RWPE2 (cell line): ENCODE results near the gene PTPN14.
"Not testable (repeated sequence)": the region's sequence is repeated elsewhere in the genome, so short reads cannot be mapped to it uniquely, and the experiment has no call there.

Source experiments
- ATAC-seq: fragments of 200-7000 bp; cut with Tn5 transposase; 3 replicates; pipeline ENCODE4 v1.9.1; 2021; ENCODE audit warnings: low read depth
- DNase-seq: peaks from one replicate; pipeline ENCODE4 v3.0.0-alpha.2; 2020; ENCODE audit warnings: low spot score
- H3K27ac ChIP-seq: fragments of 450-650 bp; 2 replicates; pipeline ENCODE4 v1.5.1; 2017; ENCODE audit warnings: mild to moderate bottlenecking; ENCODE audit not compliant: poor library complexity, severe bottlenecking
- H3K27me3 ChIP-seq: fragments of 250-450 bp; sonication (Bioruptor Pico); 2 replicates; pipeline ENCODE4 v1.5.1; 2021; ENCODE audit warnings: mild to moderate bottlenecking, moderate library complexity; ENCODE audit not compliant: insufficient read depth, poor library complexity, severe bottlenecking
- H3K36me3 ChIP-seq: fragments of 250-450 bp; sonication (Bioruptor Pico); 2 replicates; pipeline ENCODE4 v1.5.1; 2020; ENCODE audit warnings: low read depth, mild to moderate bottlenecking, moderate library complexity
- H3K4me1 ChIP-seq: fragments of 250-450 bp; sonication (Bioruptor Pico); 2 replicates; pipeline ENCODE4 v1.5.1; 2021; ENCODE audit warnings: mild to moderate bottlenecking, moderate library complexity; ENCODE audit not compliant: insufficient read depth, poor library complexity, severe bottlenecking
- H3K4me3 ChIP-seq: fragments of 250-450 bp; sonication (Bioruptor Pico); 2 replicates; pipeline ENCODE4 v1.5.1; 2021; ENCODE audit warnings: mild to moderate bottlenecking, moderate library complexity; ENCODE audit not compliant: severe bottlenecking
- H3K9me3 ChIP-seq: fragments of 250-450 bp; sonication (Bioruptor Pico); 2 replicates; pipeline ENCODE4 v1.5.1; 2021; ENCODE audit warnings: mild to moderate bottlenecking, moderate library complexity; ENCODE audit not compliant: severe bottlenecking
- TF ChIP-seq, protein P1 (sequence below): fragments of 450-650 bp; IDR thresholded peaks from one replicate; pipeline ENCODE4 v1.5.1; 2017; ENCODE audit warnings: mild to moderate bottlenecking, moderate library complexity; ENCODE audit not compliant: poor library complexity, severe bottlenecking

PTPN14 gene

DNA sequence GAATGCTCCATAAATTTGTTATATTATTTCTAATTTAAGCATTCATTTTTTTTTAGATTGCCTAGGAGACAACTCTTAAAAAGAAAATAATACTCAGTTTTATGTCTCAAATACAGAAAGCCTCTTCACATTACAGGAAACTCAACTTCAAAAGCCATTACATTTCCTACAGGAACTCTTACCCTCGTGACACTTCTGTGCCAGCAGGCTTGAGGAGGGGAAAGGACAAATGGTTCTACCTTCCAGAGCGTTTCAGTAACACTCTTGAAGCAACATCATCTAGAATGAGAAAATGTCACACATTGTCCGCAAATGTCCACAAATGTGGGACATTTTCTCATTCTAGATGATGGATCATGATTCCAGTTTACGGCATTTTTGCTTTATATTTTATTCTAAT, 51.7 kb downstream of the PTPN14 start:
- H3K4me1 ChIP-seq, result peaks cover 38% of the 10 kb centered on the region

DNA sequence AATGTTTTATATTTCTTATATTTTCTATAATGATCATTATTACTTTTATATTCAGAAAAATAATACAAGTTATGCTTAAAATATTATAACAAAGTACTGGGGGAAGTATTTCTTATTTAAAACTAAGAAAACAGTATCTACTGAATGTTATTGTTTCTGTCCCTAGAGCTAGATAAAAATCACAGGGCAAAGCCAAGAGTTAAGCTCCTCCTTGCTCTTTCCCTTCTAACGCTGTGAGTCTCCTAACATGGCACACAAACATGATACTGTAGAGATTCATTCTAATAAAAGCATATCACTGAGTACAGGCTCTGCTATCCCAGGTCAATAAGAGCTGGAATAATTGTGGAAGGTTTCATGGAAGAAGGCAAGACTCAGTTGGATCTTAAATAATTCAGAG, 53.4 kb downstream of the PTPN14 start:
- peaks cover 42% of the 10 kb centered on the region for H3K4me1 ChIP-seq
- TF ChIP-seq, protein P1, sequence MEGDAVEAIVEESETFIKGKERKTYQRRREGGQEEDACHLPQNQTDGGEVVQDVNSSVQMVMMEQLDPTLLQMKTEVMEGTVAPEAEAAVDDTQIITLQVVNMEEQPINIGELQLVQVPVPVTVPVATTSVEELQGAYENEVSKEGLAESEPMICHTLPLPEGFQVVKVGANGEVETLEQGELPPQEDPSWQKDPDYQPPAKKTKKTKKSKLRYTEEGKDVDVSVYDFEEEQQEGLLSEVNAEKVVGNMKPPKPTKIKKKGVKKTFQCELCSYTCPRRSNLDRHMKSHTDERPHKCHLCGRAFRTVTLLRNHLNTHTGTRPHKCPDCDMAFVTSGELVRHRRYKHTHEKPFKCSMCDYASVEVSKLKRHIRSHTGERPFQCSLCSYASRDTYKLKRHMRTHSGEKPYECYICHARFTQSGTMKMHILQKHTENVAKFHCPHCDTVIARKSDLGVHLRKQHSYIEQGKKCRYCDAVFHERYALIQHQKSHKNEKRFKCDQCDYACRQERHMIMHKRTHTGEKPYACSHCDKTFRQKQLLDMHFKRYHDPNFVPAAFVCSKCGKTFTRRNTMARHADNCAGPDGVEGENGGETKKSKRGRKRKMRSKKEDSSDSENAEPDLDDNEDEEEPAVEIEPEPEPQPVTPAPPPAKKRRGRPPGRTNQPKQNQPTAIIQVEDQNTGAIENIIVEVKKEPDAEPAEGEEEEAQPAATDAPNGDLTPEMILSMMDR, result no peak
- DNase-seq (no peak), ATAC-seq (no peak)
- H3K27ac ChIP-seq, result no peak overlapping the region
- H3K36me3 ChIP-seq, result 0 out of 2 replicates have a peak, but pooled peaks cover 3% of the 10 kb centered on the region
- H3K4me3 ChIP-seq, result no peak overlapping the region
- no peaks in the 10 kb centered on the region for H3K9me3 ChIP-seq
- no peaks in the 10 kb centered on the region for H3K27me3 ChIP-seq

More for the DNA sequence above, 51.7 kb downstream of the PTPN14 start:
- no peaks in the 10 kb centered on the region for H3K9me3 ChIP-seq
- no peaks in the 10 kb centered on the region for H3K27me3 ChIP-seq
- DNase-seq (no peak), ATAC-seq (no peak)
- no peak overlapping the region for H3K27ac ChIP-seq
- TF ChIP-seq, protein P1, result no peak
- no peaks in the 10 kb centered on the region for H3K36me3 ChIP-seq
- no peak overlapping the region for H3K4me3 ChIP-seq

DNA sequence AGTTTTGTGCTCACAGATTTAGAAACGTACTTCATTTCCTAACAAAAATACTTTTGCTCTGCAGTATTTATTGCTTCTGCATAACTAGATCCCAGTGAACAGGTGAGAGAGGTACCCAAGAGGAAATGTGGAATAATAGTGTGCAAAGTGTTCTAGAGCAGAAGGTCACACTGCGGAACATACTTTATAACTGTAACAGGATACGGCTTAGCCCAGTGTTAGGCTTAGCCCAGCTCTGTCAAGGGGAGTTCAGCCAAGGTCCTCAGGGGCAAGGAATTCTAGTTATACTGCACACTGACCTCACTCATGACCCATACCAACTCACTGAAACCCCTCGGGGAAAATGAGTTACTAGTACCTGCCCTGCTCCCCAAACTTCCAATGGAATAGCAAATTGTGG, 55.3 kb downstream of the PTPN14 start:
- no peak overlapping the region for H3K4me3 ChIP-seq
- peaks cover 42% of the 10 kb centered on the region for H3K4me1 ChIP-seq
- no peaks in the 10 kb centered on the region for H3K9me3 ChIP-seq
- H3K27me3 ChIP-seq, result no peaks in the 10 kb centered on the region
- TF ChIP-seq, protein P1, result no peak
- DNase-seq (no peak), ATAC-seq (peak; percentile 70)
- peak overlapping the region; percentile 57 for H3K27ac ChIP-seq
- H3K36me3 ChIP-seq, result 0 out of 2 replicates have a peak, but pooled peaks cover 3% of the 10 kb centered on the region

DNA sequence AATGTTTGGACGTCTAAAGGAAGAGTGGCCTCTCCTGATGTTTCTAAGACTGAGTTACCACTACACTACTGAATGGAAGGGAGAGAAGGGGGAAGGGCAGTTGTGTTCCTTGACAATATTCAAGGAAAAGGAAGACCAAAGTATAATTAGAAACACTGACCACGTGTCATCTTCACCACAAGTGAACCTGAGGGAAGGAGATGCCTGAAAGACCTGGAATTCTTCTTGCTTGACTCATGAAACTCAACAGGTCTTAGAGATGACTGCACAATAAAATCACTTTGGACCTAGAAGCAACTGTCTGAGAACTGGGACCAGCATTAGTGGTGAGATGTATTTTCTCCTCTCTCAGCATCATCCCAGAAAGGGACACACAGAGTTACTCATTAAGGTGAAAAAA, 56.7 kb downstream of the PTPN14 start:
- TF ChIP-seq, protein P1, result no peak
- Histone ChIP-seq H3K4me1 (peaks cover 42% of the 10 kb centered on the region), H3K4me3 (no peak overlapping the region), H3K27ac (peak overlapping the region; percentile 57), H3K27me3 (no peaks in the 10 kb centered on the region), H3K9me3 (no peaks in the 10 kb centered on the region), H3K36me3 (0 out of 2 replicates have a peak, but pooled peaks cover 3% of the 10 kb centered on the region)
- DNase-seq, result no peak
- peak; percentile 84 for ATAC-seq

DNA sequence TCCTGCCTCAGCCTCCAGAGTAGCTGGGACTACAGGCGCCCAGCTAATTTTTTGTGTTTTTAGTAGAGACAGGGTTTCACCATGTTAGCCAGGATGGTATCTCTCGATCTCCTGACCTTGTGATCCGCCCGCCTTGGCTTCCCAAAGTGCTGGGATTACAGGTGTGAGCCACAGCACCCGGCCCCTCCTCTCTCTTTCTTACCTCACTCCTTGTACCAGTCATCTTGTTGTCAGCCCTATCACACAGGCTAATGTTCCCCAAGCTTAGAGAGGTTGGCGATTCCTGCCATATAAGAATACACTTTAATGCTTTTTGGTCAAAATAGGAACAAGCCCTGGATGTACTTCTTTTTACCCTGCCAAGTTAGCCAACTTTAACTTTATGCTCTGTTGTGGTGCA, 57.2 kb downstream of the PTPN14 start:
- not testable (repeated sequence) for ATAC-seq, H3K9me3 ChIP-seq, H3K36me3 ChIP-seq, DNase-seq, H3K4me3 ChIP-seq, H3K27me3 ChIP-seq
- peak overlapping the region; percentile 57 for H3K27ac ChIP-seq
- H3K4me1 ChIP-seq, result peaks cover 42% of the 10 kb centered on the region
